Measurements from ENCODE around the gene MYO7B.

DNA sequence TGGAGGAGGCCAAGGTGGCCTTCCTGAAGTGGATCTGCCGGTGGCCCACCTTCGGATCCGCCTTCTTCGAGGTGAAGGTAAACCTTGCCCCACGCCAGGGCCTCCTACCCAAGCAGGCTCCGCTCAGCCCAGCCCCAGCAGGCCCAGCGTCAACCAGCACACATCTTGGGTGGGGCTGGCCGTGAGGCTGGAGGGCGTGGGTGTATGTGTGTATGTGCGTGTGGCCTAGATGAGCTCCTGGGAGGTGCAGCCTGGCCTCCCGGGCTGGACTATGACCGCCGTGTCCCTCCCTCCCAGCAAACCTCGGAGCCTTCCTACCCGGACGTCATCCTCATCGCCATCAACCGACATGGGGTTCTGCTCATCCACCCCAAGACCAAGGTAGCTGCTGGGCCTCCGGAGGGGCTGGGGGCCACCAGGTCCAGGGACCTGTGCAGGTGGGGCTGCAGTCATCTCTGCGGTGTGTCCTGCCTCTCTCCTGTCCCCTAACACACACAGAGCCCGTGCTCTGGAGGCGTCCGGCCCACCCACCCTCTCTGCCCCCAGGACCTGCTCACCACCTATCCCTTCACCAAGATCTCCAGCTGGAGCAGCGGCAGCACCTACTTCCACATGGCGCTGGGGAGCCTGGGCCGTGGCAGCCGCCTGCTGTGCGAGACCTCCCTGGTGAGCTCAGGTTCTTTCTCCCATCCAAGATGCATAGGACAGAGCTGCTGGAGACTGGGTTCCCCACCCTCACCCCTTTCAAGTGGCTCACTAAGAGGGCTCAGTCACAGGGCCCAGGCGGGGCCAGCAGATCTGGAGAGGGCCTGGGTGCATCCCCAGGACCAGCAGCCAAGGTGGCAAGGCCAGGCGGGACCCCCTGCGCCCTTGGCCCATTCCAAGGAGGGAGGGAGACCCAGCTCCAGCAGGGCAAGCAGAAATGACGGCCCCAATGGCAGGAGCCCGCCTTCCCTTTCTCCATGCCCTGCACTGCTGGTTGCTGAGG lies 101.1 kb downstream of the MYO7B start:
- TF ChIP-seq, protein P1, sequence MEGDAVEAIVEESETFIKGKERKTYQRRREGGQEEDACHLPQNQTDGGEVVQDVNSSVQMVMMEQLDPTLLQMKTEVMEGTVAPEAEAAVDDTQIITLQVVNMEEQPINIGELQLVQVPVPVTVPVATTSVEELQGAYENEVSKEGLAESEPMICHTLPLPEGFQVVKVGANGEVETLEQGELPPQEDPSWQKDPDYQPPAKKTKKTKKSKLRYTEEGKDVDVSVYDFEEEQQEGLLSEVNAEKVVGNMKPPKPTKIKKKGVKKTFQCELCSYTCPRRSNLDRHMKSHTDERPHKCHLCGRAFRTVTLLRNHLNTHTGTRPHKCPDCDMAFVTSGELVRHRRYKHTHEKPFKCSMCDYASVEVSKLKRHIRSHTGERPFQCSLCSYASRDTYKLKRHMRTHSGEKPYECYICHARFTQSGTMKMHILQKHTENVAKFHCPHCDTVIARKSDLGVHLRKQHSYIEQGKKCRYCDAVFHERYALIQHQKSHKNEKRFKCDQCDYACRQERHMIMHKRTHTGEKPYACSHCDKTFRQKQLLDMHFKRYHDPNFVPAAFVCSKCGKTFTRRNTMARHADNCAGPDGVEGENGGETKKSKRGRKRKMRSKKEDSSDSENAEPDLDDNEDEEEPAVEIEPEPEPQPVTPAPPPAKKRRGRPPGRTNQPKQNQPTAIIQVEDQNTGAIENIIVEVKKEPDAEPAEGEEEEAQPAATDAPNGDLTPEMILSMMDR (IDR thresholded peaks at IDR 0.05) = no peak
- TF ChIP-seq POLR2A (IDR thresholded peaks at IDR 0.05) = no peak

Data from Peyer's patch (tissue), 4 donors.